ENCODE measurements around the gene PLK1. TPM values are rescaled to one million over a fixed set of nuclear protein-coding genes. Genes with fewer than 3 reads are reported as not detected.
A peak's percentile ranks its signal among the peaks of the same experiment; 100 is the strongest.

PLK1 gene
- total RNA-seq, 6 experiments from 2014 or later: 40.5 to 105 (median 97.2) TPM

GRCh38 chr16:23640931-23641765 is 37.5 kb upstream of the PLK1 start, which contains the start of the genes DCTN5 and PALB2:
DCTN5 (plus strand) TSS chr16:23641466; CDS start chr16:23641543, 77 bp downstream.
PALB2 (minus strand) TSS chr16:23641310; CDS start chr16:23641157, 153 bp downstream.
- Mint-ChIP-seq H3K27me3 (ENCODE audit: insufficient read depth) (peaks cover 1% of the 10 kb centered on the region), H3K4me3 (peak within 1 kb of the TSS; percentile 100), H3K4me1 (ENCODE audit: low read depth) (peaks cover 25% of the 10 kb centered on the region), H3K36me3 (ENCODE audit: low read depth) (peaks cover 47% of the 10 kb centered on the region), H3K9me3 (no peaks in the 10 kb centered on the region), H3K27ac (peak within 1 kb of the TSS; percentile 96)
- no peak for TF ChIP-seq CTCF (IDR thresholded peaks at IDR 0.05)
- DNase-seq: peak; percentile 94

- no peak for TF ChIP-seq CTCF (IDR thresholded peaks at IDR 0.05)
- peak overlapping the region; percentile 96 for H3K27ac Mint-ChIP-seq
- peaks cover 25% of the 10 kb centered on the region for H3K4me1 Mint-ChIP-seq (ENCODE audit: low read depth)
- peaks cover 52% of the 10 kb centered on the region for H3K36me3 Mint-ChIP-seq (ENCODE audit: low read depth)
- peaks cover 1% of the 10 kb centered on the region for H3K27me3 Mint-ChIP-seq (ENCODE audit: insufficient read depth)
- H3K4me3 Mint-ChIP-seq: peak overlapping the region; percentile 100
- DNase-seq: no peak
- no peaks in the 10 kb centered on the region for H3K9me3 Mint-ChIP-seq
Observed at GRCh38 chr16:23642246-23642774, 36.4 kb upstream of the PLK1 start.

GRCh38 chr16:23650674-23651416 is 27.8 kb upstream of the PLK1 start:
- Mint-ChIP-seq H3K27ac (peak overlapping the region; percentile 51), H3K9me3 (no peaks in the 10 kb centered on the region), H3K4me3 (no peak overlapping the region), H3K36me3 (ENCODE audit: low read depth) (peaks cover 48% of the 10 kb centered on the region), H3K4me1 (ENCODE audit: low read depth) (peaks cover 23% of the 10 kb centered on the region), H3K27me3 (ENCODE audit: insufficient read depth) (no peaks in the 10 kb centered on the region; the same call in 1 of the 2 replicates)
- DNase-seq: no peak
- no peak for TF ChIP-seq CTCF (IDR thresholded peaks at IDR 0.05)

GRCh38 chr16:23651943-23652468 is 26.7 kb upstream of the PLK1 start:
- Mint-ChIP-seq H3K4me1 (ENCODE audit: low read depth) (peaks cover 23% of the 10 kb centered on the region), H3K27me3 (ENCODE audit: insufficient read depth) (no peaks in the 10 kb centered on the region), H3K36me3 (ENCODE audit: low read depth) (peaks cover 37% of the 10 kb centered on the region), H3K27ac (no peak overlapping the region), H3K4me3 (no peak overlapping the region), H3K9me3 (no peaks in the 10 kb centered on the region)
- DNase-seq: no peak
- TF ChIP-seq CTCF (IDR thresholded peaks at IDR 0.05): no peak

GRCh38 chr16:23663918-23664317 is 14.8 kb upstream of the PLK1 start:
- TF ChIP-seq CTCF (IDR thresholded peaks at IDR 0.05): no peak
- Mint-ChIP-seq H3K36me3 (ENCODE audit: low read depth) (peaks cover 49% of the 10 kb centered on the region), H3K4me3 (no peak overlapping the region)

More at GRCh38 chr16:23663918-23664317, 14.8 kb upstream of the PLK1 start:
- no peaks in the 10 kb centered on the region for H3K27me3 Mint-ChIP-seq (ENCODE audit: insufficient read depth)
- no peak for DNase-seq
- H3K27ac Mint-ChIP-seq: no peak overlapping the region
- H3K4me1 Mint-ChIP-seq (ENCODE audit: low read depth): peaks cover 14% of the 10 kb centered on the region
- no peaks in the 10 kb centered on the region for H3K9me3 Mint-ChIP-seq

Data from HFFc6 (cell line).